NCI-H1048 (cell line): ENCODE results near the gene LMAN1.

ENCODE experiments used
- DNase-seq: peaks from one replicate; lab custom pipeline; 2025; lab: John Stamatoyannopoulos, UW

LMAN1 gene, protein sequence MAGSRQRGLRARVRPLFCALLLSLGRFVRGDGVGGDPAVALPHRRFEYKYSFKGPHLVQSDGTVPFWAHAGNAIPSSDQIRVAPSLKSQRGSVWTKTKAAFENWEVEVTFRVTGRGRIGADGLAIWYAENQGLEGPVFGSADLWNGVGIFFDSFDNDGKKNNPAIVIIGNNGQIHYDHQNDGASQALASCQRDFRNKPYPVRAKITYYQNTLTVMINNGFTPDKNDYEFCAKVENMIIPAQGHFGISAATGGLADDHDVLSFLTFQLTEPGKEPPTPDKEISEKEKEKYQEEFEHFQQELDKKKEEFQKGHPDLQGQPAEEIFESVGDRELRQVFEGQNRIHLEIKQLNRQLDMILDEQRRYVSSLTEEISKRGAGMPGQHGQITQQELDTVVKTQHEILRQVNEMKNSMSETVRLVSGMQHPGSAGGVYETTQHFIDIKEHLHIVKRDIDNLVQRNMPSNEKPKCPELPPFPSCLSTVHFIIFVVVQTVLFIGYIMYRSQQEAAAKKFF

DNA sequence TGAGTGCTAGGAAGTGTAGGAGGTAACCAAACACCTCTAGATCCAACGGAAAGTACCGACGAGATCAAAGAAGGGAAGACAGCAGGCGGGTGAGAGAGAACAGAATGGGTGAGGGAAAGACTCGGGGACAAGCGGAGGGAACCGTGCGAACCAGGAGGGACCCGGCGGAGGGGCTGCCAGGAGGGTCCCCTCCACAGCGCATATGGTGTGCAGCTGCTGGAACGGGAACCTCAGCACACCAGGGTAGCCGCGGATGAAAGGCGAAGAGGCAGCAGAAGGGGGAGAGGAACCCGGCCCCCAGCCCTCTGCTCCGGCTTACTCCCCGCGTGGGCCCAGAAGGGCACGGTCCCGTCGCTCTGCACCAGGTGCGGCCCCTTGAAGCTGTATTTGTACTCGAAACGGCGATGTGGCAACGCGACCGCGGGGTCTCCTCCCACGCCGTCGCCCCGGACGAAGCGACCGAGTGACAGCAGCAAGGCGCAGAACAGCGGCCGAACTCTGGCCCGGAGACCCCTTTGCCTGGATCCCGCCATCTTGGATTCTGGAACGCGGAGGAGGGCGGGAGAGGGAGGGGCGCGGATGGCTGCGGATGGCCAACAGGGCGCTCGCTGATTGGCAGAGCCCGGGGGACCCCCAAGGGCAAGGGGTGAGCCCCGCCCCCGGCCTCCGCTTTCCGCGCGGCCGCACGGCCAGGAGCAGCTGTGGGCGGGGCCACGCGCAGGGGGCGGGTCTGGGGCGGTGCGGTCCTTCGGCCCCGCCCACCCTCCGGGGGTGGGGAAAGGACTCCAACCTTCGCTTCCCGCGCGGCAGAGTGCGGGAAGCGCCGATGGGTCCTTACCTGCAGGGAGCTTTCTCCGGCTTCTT lies at the start of gene LMAN1:
Gene LMAN1, minus strand, starts transcription at position 554 of the 864 bp plus-strand sequence. Its CDS starts 21 bp downstream, at position 533.
- DNase-seq, result peak; percentile 84

- peak; percentile 60 for DNase-seq
Observed at GRCh38 chr18:59402432-59403090, 43.5 kb upstream of the LMAN1 start.

DNA sequence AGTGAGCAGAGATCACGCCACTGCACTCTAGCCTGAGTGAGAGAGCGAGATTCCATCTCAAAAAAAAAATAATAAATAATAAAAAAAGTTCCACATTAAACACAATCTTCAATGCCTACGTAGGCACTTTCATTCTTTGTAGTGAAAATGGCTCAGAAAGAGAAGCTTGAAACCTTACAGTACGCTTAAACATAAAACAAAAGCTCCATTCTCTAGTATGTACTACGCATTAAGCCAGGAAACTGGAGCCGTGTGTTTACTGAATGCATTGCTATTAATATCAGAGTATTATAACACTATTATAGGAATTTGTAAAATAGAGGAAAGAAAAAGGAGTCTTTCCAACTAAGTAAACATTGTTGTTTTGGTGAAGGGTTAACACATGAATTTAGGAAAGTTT lies 41.3 kb upstream of the LMAN1 start:
- no peak for DNase-seq

DNA sequence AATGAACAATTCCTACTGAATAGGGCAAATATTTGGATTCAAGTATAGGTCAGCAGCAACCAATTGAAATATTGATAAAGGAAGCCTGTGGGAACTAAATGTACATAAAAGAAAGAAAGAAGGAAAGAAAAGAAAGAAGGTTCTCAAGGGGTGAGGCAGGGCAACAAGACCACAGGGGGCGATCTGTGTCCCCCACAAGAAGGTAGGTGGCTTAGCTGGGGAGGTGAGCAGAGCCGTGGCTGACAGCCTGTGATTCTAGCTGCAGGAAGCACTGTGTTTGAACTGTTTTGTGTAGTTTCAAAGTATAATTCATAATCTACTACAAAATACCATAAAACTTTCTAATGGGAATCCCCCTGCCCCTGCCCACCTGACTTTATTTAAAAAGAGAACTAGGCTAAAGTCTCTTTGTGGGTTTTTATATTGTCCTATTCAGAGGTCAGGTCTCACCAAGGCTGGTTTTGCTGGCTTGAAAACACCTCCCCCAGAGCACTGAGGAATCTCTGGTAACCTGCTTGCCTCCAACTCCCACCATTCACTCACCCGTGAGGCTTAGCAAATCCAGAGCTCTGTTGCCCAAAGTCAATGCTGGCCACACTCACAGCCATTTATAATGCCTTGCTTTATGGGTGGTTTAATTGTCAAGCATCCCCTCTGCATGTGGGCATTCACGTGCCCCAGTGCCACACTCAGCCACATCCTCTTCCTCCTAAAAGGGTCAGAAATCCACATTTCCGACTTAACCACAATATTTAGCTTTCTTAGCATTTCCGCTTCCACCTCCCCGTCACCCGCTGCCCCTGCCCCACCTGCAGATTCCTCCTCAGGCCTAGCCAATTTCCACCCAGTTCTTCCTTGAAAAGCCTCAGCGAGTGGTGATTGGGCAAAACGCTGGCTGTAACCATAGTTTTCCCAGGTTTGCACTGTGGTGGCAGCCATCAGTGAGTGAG lies 36.4 kb upstream of the LMAN1 start:
- no peak for DNase-seq

- no peak for DNase-seq
Observed at GRCh38 chr18:59393381-59393780, 34.3 kb upstream of the LMAN1 start.

GRCh38 chr18:59388817-59389216 lies 29.8 kb upstream of the LMAN1 start:
- DNase-seq, result no peak

- no peak for DNase-seq
Observed at GRCh38 chr18:59387687-59388565, 28.9 kb upstream of the LMAN1 start.

DNA sequence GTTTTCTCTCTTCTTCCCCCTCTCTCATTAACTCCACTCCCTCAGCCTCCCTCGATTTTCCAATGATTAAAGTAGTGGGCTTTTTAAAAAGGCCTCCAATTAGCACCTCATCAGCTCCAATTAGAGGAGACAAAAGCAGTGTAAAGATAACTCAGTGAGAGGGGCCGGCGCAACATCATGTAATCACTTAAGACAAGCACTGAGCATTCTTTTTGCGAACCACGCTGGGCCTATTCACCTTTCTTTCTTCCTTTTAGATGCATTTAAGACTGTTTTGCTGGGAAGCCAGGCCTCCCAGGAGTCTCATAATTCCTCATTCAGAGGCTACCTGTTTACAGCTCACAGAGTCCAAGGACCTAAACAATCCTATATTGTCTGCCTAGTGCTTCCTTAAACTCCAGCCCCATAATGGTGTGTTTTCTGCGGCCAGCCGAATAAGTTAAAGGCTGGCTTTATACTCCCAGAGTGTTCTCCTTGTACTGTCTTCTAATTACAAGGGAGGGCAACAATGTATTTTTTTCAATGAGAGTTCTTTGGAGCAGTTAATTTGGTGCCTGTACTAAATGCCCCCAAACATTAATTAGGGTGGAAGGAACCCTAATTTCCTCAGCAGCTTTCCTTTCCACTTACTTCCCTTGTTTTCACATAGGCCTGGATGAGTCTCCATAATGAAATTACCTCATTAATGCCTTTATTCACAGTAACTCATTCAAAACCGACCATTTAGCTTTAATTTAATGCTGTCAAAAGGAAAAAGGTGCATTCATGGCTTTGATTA lies 28.0 kb upstream of the LMAN1 start:
- DNase-seq, result no peak

DNA sequence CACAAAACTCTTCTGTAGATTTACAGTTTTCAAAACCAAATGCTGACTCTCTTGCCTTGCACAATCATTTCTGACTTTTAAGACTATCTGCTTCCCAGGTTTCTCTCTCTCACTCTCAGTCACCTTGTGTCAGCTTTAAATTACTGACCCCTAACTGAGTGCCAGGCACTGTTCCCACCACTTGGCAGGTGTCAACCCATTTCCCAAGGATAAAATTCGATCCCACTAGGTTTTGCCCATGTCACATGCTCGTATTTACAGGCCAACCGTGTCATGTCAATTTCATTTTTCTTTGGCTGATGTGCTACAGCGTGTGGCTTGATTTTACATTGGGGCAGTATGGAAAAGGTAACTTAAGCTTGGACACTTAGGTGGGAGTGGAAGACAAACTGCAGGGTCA lies 26.1 kb upstream of the LMAN1 start:
- DNase-seq, result no peak

- no peak for DNase-seq
Observed at GRCh38 chr18:59383851-59384250, 24.8 kb upstream of the LMAN1 start.

DNA sequence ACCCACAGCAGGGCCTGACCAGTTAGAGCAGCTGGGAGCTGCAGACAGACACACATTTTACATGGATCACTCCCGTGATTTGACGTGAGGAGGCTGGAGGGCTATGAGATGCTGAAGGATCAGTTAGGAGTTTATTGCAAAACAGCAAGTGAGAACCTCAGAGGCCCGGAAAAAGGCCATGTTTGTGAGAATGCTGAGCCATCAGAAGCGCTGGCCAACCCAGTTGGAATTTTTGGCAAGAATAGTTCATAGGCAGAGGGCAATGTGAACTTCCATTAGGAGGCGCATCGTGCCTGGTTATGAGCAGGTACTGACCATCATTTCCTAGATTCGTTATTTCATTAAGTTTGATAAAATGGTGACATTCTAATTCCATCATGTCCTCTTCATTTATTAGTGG lies 23.3 kb upstream of the LMAN1 start:
- no peak for DNase-seq

GRCh38 chr18:59381949-59382348 lies 22.9 kb upstream of the LMAN1 start:
- no peak for DNase-seq

GRCh38 chr18:59380706-59381105 lies 21.6 kb upstream of the LMAN1 start:
- DNase-seq, result no peak

DNA sequence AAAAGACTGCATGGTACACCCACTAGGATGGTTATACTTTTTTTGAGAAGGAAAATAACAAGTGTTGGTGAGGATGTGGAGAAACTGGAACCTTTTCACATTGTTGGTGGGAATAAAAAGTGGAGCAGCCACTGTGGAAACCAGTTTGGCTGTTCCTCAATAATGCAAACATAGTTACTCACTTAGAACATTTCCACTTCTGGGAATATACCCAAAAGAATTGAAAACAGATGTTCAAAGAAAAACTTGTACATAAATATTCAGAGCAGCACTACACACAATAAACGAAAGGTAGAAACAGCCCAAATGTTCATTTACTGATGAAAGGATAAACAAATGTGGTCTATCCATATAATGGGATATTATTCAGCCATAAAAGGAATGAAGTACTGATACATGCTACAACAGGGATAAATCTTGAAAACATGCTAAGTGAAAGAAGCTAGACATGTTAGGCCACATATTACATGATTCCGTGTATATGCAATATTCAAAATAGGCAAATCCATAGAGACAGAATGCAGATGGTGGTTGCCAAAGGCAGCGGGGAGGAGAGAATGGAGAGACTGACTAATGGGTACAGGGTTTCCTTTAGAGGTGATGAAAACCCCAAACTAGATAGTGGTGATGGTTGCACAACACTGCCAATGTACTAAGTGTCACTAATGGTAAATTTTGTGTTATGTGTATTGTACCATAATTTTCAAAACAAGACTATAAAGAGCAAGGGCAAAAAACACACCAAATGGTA lies 20.9 kb upstream of the LMAN1 start:
- no peak for DNase-seq

- DNase-seq, result no peak
Observed at GRCh38 chr18:59377613-59378337, 18.7 kb upstream of the LMAN1 start.

DNA sequence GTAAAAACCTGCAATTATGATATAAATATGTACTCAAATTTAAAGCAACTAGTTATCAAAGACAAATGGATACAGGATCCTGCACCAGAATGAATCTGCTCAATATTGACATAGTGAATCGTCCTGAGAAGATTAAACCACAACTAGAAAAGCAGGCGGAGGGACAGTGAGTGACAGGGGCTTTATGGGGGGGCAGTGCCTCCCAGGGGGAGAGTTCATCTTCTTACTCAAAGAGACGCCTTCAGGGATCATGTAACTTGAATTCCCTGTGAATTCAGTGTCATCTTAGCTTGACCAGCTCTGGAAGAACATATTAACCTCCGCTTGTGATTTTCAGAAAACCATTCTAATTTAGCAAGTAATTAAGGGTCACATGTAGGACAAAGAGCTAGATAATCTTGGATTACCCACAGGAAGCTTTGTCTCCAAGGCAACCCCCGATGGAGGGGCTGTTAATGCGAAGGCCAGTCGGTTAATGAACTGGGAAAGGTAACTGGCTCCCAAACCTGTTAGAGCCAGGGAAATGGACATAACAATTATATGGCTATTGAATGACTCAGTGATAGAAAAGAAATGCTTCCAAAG lies 17.4 kb upstream of the LMAN1 start:
- DNase-seq, result no peak

- no peak for DNase-seq
Observed at GRCh38 chr18:59374128-59374527, 15.1 kb upstream of the LMAN1 start.

DNA sequence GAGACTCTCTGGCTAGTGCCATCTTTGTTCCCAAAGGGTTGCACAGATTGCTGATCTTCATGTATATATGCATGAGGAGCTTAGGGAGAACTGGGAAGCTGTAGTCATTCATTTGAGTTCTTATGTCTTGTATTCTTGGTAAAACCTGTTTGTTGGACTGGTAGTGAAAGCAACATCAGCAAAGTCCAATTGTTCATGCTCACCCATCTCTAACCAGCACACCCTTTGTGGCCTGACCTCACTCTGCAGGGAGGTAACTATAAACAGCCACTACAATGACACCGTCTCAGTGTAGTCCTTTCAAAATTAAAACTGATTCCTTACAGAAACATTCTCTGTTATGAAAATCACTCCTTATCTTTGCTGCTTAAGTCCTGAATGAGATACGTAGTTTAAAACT lies 13.9 kb upstream of the LMAN1 start:
- DNase-seq, result no peak
